Measurements from ENCODE around the gene LHX6. TPM values are rescaled to one million over a fixed set of nuclear protein-coding genes. Genes with fewer than 3 reads are reported as not detected.
A peak's percentile ranks its signal among the peaks of the same experiment; 100 is the strongest.

LHX6 gene
- polyA plus RNA-seq, 2 of the 4 experiments (the other 2 are of a cell fraction): 0.14 to 0.26 TPM

DNA sequence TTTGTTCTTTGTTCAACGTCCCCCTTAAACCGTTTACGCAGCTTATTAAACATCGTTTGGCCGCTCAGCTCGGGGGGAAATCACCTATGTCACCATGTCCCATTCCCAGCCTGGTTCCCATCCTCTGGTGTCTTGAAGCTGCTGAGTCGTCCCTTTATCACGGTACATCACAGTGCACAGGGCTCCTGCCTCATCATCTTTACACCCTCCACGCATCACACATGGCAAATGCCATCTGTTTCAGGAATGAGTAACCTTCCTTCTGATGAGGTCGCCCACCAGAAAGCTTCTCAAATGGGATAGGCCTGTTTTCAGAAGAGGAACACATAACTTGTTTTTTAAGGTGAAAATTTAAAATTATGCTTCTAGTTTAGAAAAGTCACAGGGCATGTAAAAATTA, 7.9 kb upstream of the LHX6 start:
- no peak for FAIRE-seq
- ChIA-PET POLR2A (no interaction called here), CTCF (interaction anchor here (1.1 kb wide), 1 partner anchor 78 kb away, joined by 3 read pairs; no protein-coding TSS in a partner anchor)
- H3K27ac ChIP-seq: no peak overlapping the region
- no peak for ATAC-seq
- WGBS (ENCODE audit: missing lambda C conversion rate): 81% methylated on average over 10 of the region's 10 CpGs
- no peak overlapping the region for H3K4me3 ChIP-seq
- no peaks in the 10 kb centered on the region for H3K9me3 ChIP-seq
- H3K4me1 ChIP-seq: no peaks in the 10 kb centered on the region
- DNase-seq (ENCODE audit: low read depth in 1 of 2, low spot score in 1 of 2): no peak
- no peak overlapping the region for H3K4me2 ChIP-seq
- TF ChIP-seq MAFK (IDR thresholded peaks at IDR 0.05; ENCODE audit: partially characterized antibody) (peak; percentile 40), FOXS1 (CRISPR knock-in tag; IDR thresholded peaks at IDR 0.05) (no peak), HOXA7 (CRISPR knock-in tag; IDR thresholded peaks at IDR 0.05) (no peak), CHD4 (IDR thresholded peaks at IDR 0.05; ENCODE audit: borderline replicate concordance) (no peak), JUNB (IDR thresholded peaks at IDR 0.05) (no peak), RFX5 (IDR thresholded peaks at IDR 0.05) (no peak), ZC3H11A (IDR thresholded peaks at IDR 0.05) (no peak), MAZ (IDR thresholded peaks at IDR 0.05; ENCODE audit: borderline replicate concordance, low read depth, low read length) (no peak)
- TF ChIP-seq, protein P1, sequence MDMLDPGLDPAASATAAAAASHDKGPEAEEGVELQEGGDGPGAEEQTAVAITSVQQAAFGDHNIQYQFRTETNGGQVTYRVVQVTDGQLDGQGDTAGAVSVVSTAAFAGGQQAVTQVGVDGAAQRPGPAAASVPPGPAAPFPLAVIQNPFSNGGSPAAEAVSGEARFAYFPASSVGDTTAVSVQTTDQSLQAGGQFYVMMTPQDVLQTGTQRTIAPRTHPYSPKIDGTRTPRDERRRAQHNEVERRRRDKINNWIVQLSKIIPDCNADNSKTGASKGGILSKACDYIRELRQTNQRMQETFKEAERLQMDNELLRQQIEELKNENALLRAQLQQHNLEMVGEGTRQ (IDR thresholded peaks at IDR 0.05): no peak

DNA sequence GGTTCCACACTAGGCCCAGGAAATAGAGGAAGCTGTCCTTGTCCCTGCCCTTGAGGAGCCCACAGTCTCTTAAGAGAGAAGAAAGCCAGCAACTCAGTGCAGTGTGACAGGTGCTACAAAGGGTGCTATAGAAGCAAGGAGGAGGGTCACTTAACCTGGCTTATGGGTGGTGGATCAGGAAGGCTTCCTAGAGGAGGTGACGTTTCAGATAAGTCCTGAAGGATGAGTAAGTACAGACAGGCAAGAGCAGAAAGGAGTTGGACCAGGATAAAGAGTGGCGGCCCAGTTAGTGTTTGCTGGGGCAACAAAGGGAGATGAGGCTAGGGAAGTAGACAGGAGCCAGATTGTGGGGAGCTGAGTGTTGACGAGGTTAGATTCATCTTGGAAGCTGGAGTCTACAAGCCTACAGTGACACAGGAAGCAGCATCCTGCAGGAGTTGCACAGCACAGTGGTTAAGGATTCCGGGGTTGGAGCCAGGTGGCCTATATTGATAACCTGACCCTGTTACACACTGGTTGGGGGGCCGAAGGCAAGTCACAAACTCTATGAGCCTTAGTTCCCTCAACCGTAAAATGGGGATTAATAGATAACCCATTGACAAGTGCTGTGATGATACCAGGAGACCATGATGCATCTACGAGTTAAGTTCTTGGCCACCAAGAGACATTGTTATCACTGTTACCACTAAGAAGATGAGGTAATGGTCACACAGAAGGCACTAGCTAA, 5.4 kb upstream of the LHX6 start:
- ChIA-PET POLR2A (no interaction called here), CTCF (no interaction called here)
- FAIRE-seq (no peak), DNase-seq (ENCODE audit: low read depth in 1 of 2, low spot score in 1 of 2) (no peak), ATAC-seq (no peak)
- no peak overlapping the region for H3K27ac ChIP-seq
- no peak overlapping the region for H3K4me3 ChIP-seq
- H3K9me3 ChIP-seq: no peaks in the 10 kb centered on the region
- H3K4me1 ChIP-seq: peaks cover under 1% of the 10 kb centered on the region; the same call in 1 of the 3 replicates
- no peak for TF ChIP-seq JUNB (IDR thresholded peaks at IDR 0.05)
- TF ChIP-seq ZFP36 (IDR thresholded peaks at IDR 0.05; ENCODE audit: borderline replicate concordance, partially characterized antibody): peak; percentile 34
- 64% methylated on average over 7 of the region's 7 CpGs for WGBS (ENCODE audit: missing lambda C conversion rate)
- H3K4me2 ChIP-seq: no peak overlapping the region

DNA sequence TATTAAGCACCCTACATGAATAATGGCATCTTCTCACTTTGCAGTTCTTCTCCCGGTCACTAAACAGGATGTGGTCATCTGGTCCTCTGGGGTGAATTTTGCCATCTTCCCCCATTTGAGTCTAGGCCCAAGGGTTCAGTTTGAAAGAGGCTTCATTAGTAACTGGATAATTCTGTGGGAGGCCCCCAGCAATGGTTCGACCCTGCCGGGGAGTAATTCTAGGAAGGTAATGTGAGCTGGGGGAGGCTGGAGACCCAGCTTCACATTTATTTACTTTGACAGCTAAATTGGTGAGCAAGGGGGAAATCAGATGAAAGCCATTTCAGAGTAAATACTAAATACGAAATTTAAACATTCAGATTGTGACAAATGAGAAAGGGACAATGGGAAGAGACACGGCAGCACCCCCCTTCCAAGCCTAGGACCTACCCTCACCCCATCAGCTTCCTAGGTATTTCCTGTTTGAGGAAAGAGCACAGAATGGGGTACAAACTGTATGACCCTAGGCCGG, 4.1 kb upstream of the LHX6 start:
- CTCF ChIA-PET: interaction anchor here (0.6 to 1.6 kb wide), 3 partner anchors 34 to 117 kb away, joined by 3 to 4 read pairs (median 4); no protein-coding TSS in a partner anchor
- 56% methylated on average over 6 of the region's 6 CpGs for WGBS (ENCODE audit: missing lambda C conversion rate)
- DNase-seq (ENCODE audit: low read depth in 1 of 2, low spot score in 1 of 2): no peak
- Histone ChIP-seq H3K9me3 (no peaks in the 10 kb centered on the region), H3K4me2 (no peak overlapping the region), H3K4me1 (peaks cover 6% of the 10 kb centered on the region; the same call in 1 of the 3 replicates), H3K4me3 (no peak overlapping the region), H3K27ac (no peak overlapping the region)
- POLR2A ChIA-PET: no interaction called here
- FAIRE-seq: no peak
- no peak for TF ChIP-seq HOXB5 (CRISPR knock-in tag; IDR thresholded peaks at IDR 0.05)
- TF ChIP-seq, protein P2, sequence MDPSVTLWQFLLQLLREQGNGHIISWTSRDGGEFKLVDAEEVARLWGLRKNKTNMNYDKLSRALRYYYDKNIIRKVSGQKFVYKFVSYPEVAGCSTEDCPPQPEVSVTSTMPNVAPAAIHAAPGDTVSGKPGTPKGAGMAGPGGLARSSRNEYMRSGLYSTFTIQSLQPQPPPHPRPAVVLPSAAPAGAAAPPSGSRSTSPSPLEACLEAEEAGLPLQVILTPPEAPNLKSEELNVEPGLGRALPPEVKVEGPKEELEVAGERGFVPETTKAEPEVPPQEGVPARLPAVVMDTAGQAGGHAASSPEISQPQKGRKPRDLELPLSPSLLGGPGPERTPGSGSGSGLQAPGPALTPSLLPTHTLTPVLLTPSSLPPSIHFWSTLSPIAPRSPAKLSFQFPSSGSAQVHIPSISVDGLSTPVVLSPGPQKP (IDR thresholded peaks at IDR 0.05; ENCODE audit: low read depth, low read length): no peak
- TF ChIP-seq PHF8 (IDR thresholded peaks at IDR 0.05; ENCODE audit: borderline replicate concordance, low read depth): no peak
- no peak for TF ChIP-seq SMC3 (IDR thresholded peaks at IDR 0.05)
- TF ChIP-seq ZNF302 (CRISPR knock-in tag; IDR thresholded peaks at IDR 0.05): no peak
- no peak for TF ChIP-seq CHD2 (IDR thresholded peaks at IDR 0.05; ENCODE audit: low read length, partially characterized antibody)
- TF ChIP-seq HOXB13 (CRISPR knock-in tag; IDR thresholded peaks at IDR 0.05; ENCODE audit: low read depth): no peak
- TF ChIP-seq SREBF2 (IDR thresholded peaks at IDR 0.05): no peak
- TF ChIP-seq, protein P3, sequence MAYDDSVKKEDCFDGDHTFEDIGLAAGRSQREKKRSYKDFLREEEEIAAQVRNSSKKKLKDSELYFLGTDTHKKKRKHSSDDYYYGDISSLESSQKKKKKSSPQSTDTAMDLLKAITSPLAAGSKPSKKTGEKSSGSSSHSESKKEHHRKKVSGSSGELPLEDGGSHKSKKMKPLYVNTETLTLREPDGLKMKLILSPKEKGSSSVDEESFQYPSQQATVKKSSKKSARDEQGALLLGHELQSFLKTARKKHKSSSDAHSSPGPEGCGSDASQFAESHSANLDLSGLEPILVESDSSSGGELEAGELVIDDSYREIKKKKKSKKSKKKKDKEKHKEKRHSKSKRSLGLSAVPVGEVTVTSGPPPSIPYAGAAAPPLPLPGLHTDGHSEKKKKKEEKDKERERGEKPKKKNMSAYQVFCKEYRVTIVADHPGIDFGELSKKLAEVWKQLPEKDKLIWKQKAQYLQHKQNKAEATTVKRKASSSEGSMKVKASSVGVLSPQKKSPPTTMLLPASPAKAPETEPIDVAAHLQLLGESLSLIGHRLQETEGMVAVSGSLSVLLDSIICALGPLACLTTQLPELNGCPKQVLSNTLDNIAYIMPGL (CRISPR knock-in tag; IDR thresholded peaks at IDR 0.05; ENCODE audit: borderline replicate concordance): no peak
- TF ChIP-seq MYC (IDR thresholded peaks at IDR 0.05; ENCODE audit: borderline replicate concordance, low read length): no peak
- TF ChIP-seq ZC3H11A (IDR thresholded peaks at IDR 0.05): no peak
- TF ChIP-seq, protein P4, sequence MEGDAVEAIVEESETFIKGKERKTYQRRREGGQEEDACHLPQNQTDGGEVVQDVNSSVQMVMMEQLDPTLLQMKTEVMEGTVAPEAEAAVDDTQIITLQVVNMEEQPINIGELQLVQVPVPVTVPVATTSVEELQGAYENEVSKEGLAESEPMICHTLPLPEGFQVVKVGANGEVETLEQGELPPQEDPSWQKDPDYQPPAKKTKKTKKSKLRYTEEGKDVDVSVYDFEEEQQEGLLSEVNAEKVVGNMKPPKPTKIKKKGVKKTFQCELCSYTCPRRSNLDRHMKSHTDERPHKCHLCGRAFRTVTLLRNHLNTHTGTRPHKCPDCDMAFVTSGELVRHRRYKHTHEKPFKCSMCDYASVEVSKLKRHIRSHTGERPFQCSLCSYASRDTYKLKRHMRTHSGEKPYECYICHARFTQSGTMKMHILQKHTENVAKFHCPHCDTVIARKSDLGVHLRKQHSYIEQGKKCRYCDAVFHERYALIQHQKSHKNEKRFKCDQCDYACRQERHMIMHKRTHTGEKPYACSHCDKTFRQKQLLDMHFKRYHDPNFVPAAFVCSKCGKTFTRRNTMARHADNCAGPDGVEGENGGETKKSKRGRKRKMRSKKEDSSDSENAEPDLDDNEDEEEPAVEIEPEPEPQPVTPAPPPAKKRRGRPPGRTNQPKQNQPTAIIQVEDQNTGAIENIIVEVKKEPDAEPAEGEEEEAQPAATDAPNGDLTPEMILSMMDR (IDR thresholded peaks at IDR 0.05): no peak
- TF ChIP-seq RARB (CRISPR knock-in tag; IDR thresholded peaks at IDR 0.05): no peak
- no peak for TF ChIP-seq HEYL (CRISPR knock-in tag; IDR thresholded peaks at IDR 0.05)
- no peak for TF ChIP-seq HDAC2 (IDR thresholded peaks at IDR 0.05)
- ATAC-seq: no peak

Measured in A549 (cell line).